Mesendoderm (in vitro differentiated cells): ENCODE data around the gene LYL1.

Experiments used
- DNase-seq: peaks from one replicate; pipeline ENCODE4 v3.0.0; 2013
- H2AK5ac ChIP-seq: 2 replicates; pipeline ENCODE4 v1.6.1; 2013; ENCODE audit warnings: low read length, inconsistent platforms
- H2BK120ac ChIP-seq: 2 replicates; pipeline ENCODE4 v1.6.1; 2013; ENCODE audit warnings: low read depth, mild to moderate bottlenecking, low read length, moderate library complexity, mixed read lengths
- H2BK15ac ChIP-seq: replicated peaks from 2 replicates; pipeline ENCODE4 v1.6.1; 2013; ENCODE audit warnings: low read depth, mild to moderate bottlenecking, moderate library complexity
- H2BK5ac ChIP-seq: 2 replicates; pipeline ENCODE4 v1.6.1; 2013; ENCODE audit warnings: low read length, inconsistent platforms
- H3K18ac ChIP-seq: 2 replicates; pipeline ENCODE4 v1.6.1; 2013; ENCODE audit warnings: mild to moderate bottlenecking, low read length, mixed read lengths
- H3K23ac ChIP-seq: one replicate; pipeline ENCODE4 v1.6.1; 2013; ENCODE audit warnings: low read length
- H3K27ac ChIP-seq: 2 replicates; pipeline ENCODE4 v1.5.1; 2013; ENCODE audit warnings: low read depth, mild to moderate bottlenecking, inconsistent platforms, low read length, moderate library complexity
- H3K27me3 ChIP-seq: 2 replicates; pipeline ENCODE4 v1.6.1; 2013; ENCODE audit warnings: low read length, control low read depth, mild to moderate bottlenecking, inconsistent platforms; ENCODE audit not compliant: insufficient read depth, poor library complexity
- H3K36me3 ChIP-seq: 2 replicates; pipeline ENCODE4 v1.6.1; 2013; ENCODE audit warnings: low read length, inconsistent platforms; ENCODE audit not compliant: control insufficient read depth, insufficient read depth
- H3K4ac ChIP-seq: one replicate; pipeline ENCODE4 v1.6.1; 2013; ENCODE audit warnings: low read depth, mild to moderate bottlenecking, low read length, moderate library complexity
- H3K4me1 ChIP-seq: 2 replicates; pipeline ENCODE4 v1.6.1; 2013; ENCODE audit warnings: low read depth, low read length, inconsistent platforms; ENCODE audit not compliant: control insufficient read depth
- H3K4me2 ChIP-seq: 2 replicates; pipeline ENCODE4 v1.6.1; 2013; ENCODE audit warnings: low read length
- H3K4me3 ChIP-seq: 2 replicates; pipeline ENCODE4 v1.5.1; 2013; ENCODE audit warnings: mild to moderate bottlenecking, low read length
- H3K56ac ChIP-seq: one replicate; pipeline ENCODE4 v1.6.1; 2013; ENCODE audit warnings: low read length
- H3K79me1 ChIP-seq: 2 replicates; pipeline ENCODE4 v1.6.1; 2013; ENCODE audit warnings: low read length, inconsistent platforms
- H3K79me2 ChIP-seq: 2 replicates; pipeline ENCODE4 v1.6.1; 2013; ENCODE audit warnings: mild to moderate bottlenecking, low read length; ENCODE audit not compliant: control insufficient read depth, insufficient read depth
- H3K9ac ChIP-seq: 2 replicates; pipeline ENCODE4 v1.6.1; 2013; ENCODE audit warnings: low read length, inconsistent platforms
- H4K5ac ChIP-seq: one replicate; pipeline ENCODE4 v1.6.1; 2013; ENCODE audit warnings: low read length
- H4K8ac ChIP-seq: one replicate; pipeline ENCODE4 v1.6.1; 2013; ENCODE audit warnings: low read depth, mild to moderate bottlenecking, control low read depth, low read length, moderate library complexity
- whole genome bisulfite sequencing: extraction: QIAGEN DNeasy Blood & Tissue Kit; methylation state at CpG from one replicate; pipeline ENCODE4 v1.1.7; 2013; ENCODE audit warnings: low lambda C conversion rate, missing lambda C conversion rate; ENCODE audit not compliant: insufficient coverage; ENCODE audit errors: extremely low coverage; 5-methylcytosine and 5-hydroxymethylcytosine counted together

The LYL1 gene

DNA sequence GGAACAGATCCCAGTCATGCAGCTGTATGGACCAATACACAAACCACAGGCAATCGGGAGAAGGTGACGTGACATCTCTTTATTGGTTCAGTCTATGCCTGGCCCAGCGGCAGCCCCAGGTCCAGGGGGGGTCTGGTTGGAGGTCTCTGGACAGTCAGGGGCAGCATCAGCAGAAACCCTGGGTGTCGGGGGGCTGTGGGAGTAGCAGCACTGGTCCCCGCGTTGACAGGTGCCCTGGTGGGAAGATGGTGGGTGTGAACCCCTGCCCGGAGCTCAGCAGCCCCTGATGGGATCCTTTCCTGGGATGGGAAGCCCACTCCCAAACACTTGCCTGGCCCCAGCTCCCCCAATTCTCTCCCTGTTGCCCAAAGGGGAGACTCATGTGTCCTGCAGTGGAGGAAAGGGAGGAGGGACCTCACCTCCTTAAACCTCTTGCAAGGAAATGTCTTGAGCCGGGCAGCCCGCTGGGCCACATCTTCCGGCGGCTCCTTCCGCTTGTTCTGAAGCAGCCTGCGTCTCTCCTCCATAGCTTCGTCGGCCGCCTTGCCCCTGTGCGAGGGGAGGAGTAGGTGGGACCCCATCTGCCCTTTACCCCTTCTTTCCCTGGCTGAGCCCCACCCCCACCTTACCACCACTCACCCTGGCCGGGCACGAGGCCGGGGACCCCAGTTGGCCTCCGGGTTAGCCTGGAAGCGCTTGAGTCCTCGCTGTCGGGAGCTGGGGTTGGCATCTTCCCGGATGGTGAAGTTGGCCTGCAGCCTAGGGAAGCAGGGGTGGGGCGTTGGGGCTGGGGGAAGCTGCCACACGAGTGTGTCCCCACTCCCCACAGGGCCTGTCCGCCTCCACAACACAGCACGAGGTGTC is 2.4 kb upstream of the LYL1 start:
- no peak overlapping the region for H2BK5ac ChIP-seq
- no CpG with 5 or more reads among the region's 29 CpGs for WGBS
- no peaks in the 10 kb centered on the region for H3K27me3 ChIP-seq
- no peak overlapping the region for H3K4ac ChIP-seq
- no peak overlapping the region for H2AK5ac ChIP-seq
- no peak overlapping the region for H3K4me3 ChIP-seq
- no peak overlapping the region for H3K4me2 ChIP-seq
- H3K23ac ChIP-seq: no peak overlapping the region
- H2BK120ac ChIP-seq: no peak overlapping the region
- no peak overlapping the region for H3K56ac ChIP-seq
- H3K4me1 ChIP-seq: peaks cover 4% of the 10 kb centered on the region
- no peak overlapping the region for H2BK15ac ChIP-seq
- no peak overlapping the region for H3K9ac ChIP-seq
- no peak overlapping the region for H3K18ac ChIP-seq
- no peak overlapping the region for H4K5ac ChIP-seq
- no peak overlapping the region for H4K8ac ChIP-seq
- no peak overlapping the region for H3K27ac ChIP-seq
- H3K36me3 ChIP-seq: peaks cover 2% of the 10 kb centered on the region
- no peaks in the 10 kb centered on the region for H3K79me2 ChIP-seq
- no peak for DNase-seq
- H3K79me1 ChIP-seq: no peaks in the 10 kb centered on the region

GRCh38 chr19:13104360-13104847 is 1.7 kb upstream of the LYL1 start:
- Histone ChIP-seq H3K36me3 (peaks cover 2% of the 10 kb centered on the region), H2BK120ac (no peak overlapping the region), H3K23ac (no peak overlapping the region), H3K27ac (no peak overlapping the region), H4K5ac (no peak overlapping the region), H3K4me3 (no peak overlapping the region), H3K79me1 (no peaks in the 10 kb centered on the region), H3K27me3 (peaks cover 3% of the 10 kb centered on the region), H3K4ac (no peak overlapping the region), H2AK5ac (no peak overlapping the region), H4K8ac (no peak overlapping the region), H3K4me2 (no peak overlapping the region), H3K18ac (no peak overlapping the region), H3K9ac (no peak overlapping the region), H3K4me1 (peaks cover 4% of the 10 kb centered on the region), H2BK15ac (no peak overlapping the region), H2BK5ac (no peak overlapping the region), H3K79me2 (no peaks in the 10 kb centered on the region), H3K56ac (no peak overlapping the region)
- WGBS: no CpG with 5 or more reads among the region's 33 CpGs
- peak; percentile 33 for DNase-seq

- no peak overlapping the region for H2AK5ac ChIP-seq
- no peak overlapping the region for H2BK120ac ChIP-seq
- H3K36me3 ChIP-seq: peaks cover 2% of the 10 kb centered on the region
- no peak overlapping the region for H2BK15ac ChIP-seq
- no peak overlapping the region for H4K5ac ChIP-seq
- no peak overlapping the region for H3K27ac ChIP-seq
- peaks cover 4% of the 10 kb centered on the region for H3K4me1 ChIP-seq
- peaks cover 9% of the 10 kb centered on the region for H3K27me3 ChIP-seq
- DNase-seq: no peak
- no peak overlapping the region for H3K23ac ChIP-seq
- H4K8ac ChIP-seq: no peak overlapping the region
- H3K56ac ChIP-seq: peak overlapping the region; percentile 73
- H3K79me2 ChIP-seq: no peaks in the 10 kb centered on the region
- no peak overlapping the region for H3K9ac ChIP-seq
- no peaks in the 10 kb centered on the region for H3K79me1 ChIP-seq
- no peak overlapping the region for H3K4me3 ChIP-seq
- H3K4me2 ChIP-seq: no peak overlapping the region
- no peak overlapping the region for H3K4ac ChIP-seq
- no CpG with 5 or more reads among the region's 13 CpGs for WGBS
- H2BK5ac ChIP-seq: no peak overlapping the region
- no peak overlapping the region for H3K18ac ChIP-seq
Measured at GRCh38 chr19:13103581-13104359, 1.1 kb upstream of the LYL1 start.

- no peak overlapping the region for H4K8ac ChIP-seq
- peak overlapping the region; percentile 71 for H3K9ac ChIP-seq
- H2AK5ac ChIP-seq: no peak overlapping the region
- peaks cover 13% of the 10 kb centered on the region for H3K27me3 ChIP-seq
- peak overlapping the region; percentile 11 for H3K18ac ChIP-seq
- H4K5ac ChIP-seq: no peak overlapping the region
- peak overlapping the region; percentile 76 for H2BK5ac ChIP-seq
- H3K4me2 ChIP-seq: peak overlapping the region; percentile 55
- peaks cover 4% of the 10 kb centered on the region for H3K4me1 ChIP-seq
- no peak overlapping the region for H2BK120ac ChIP-seq
- no peak overlapping the region for H3K4me3 ChIP-seq
- no peak for DNase-seq
- peak overlapping the region; percentile 18 for H3K27ac ChIP-seq
- H2BK15ac ChIP-seq: no peak overlapping the region
- no peaks in the 10 kb centered on the region for H3K79me1 ChIP-seq
- H3K56ac ChIP-seq: peak overlapping the region; percentile 90
- peak overlapping the region; percentile 64 for H3K4ac ChIP-seq
- no CpG with 5 or more reads among the region's 7 CpGs for WGBS
- no peaks in the 10 kb centered on the region for H3K36me3 ChIP-seq
- no peaks in the 10 kb centered on the region for H3K79me2 ChIP-seq
- peak overlapping the region; percentile 20 for H3K23ac ChIP-seq
Measured at GRCh38 chr19:13102416-13102665, 317 bp downstream of the LYL1 start.

GRCh38 chr19:13101590-13102415 is 855 bp downstream of the LYL1 start:
- no peak overlapping the region for H2AK5ac ChIP-seq
- peaks cover 15% of the 10 kb centered on the region for H3K27me3 ChIP-seq
- H3K18ac ChIP-seq: peak overlapping the region; percentile 11
- no peak overlapping the region for H2BK15ac ChIP-seq
- no peak for DNase-seq
- no peak overlapping the region for H3K4ac ChIP-seq
- peak overlapping the region; percentile 55 for H3K4me2 ChIP-seq
- peak overlapping the region; percentile 90 for H3K56ac ChIP-seq
- H2BK120ac ChIP-seq: no peak overlapping the region
- peaks cover 4% of the 10 kb centered on the region for H3K4me1 ChIP-seq
- peak overlapping the region; percentile 20 for H3K23ac ChIP-seq
- H3K9ac ChIP-seq: peak overlapping the region; percentile 71
- no peaks in the 10 kb centered on the region for H3K79me1 ChIP-seq
- H4K8ac ChIP-seq: no peak overlapping the region
- H3K79me2 ChIP-seq: no peaks in the 10 kb centered on the region
- H2BK5ac ChIP-seq: peak overlapping the region; percentile 76
- no peaks in the 10 kb centered on the region for H3K36me3 ChIP-seq
- no peak overlapping the region for H4K5ac ChIP-seq
- peak overlapping the region; percentile 18 for H3K27ac ChIP-seq
- no peak overlapping the region for H3K4me3 ChIP-seq
- WGBS: no CpG with 5 or more reads among the region's 7 CpGs
